Endothelial cell of umbilical vein (primary cell): ENCODE data around the gene RAPGEF4. TPM values are rescaled to one million over a fixed set of nuclear protein-coding genes. Genes with fewer than 3 reads are reported as not detected.

Experiments
- BruUV-seq: library from RNA; stranded (reverse); fragments of 400-500 nt; replicated peaks from 2 replicates; lab custom pipeline; 2021; lab: Mats Ljungman, UMichigan
- CTCF ChIA-PET: fragments of 300-600, 350-600 bp; sonication (Branson Sonifier 250); formaldehyde crosslinking; loops from one replicate; lab custom pipeline; 2021; ENCODE audit warnings: antibody characterized with exemption, inconsistent platforms; lab: Charles Lee
- POLR2A ChIA-PET: fragments of 300-600, 350-600 bp; sonication (Branson Sonifier 250); formaldehyde crosslinking; loops from one replicate; lab custom pipeline; 2021; ENCODE audit warnings: antibody characterized with exemption, inconsistent platforms; lab: Charles Lee
- DNase-seq: peaks from one replicate; pipeline ENCODE4 v3.0.0-alpha.2; 2011; ENCODE audit warnings: low read depth, low spot score
- FAIRE-seq: peaks from 2 replicates; lab custom pipeline; 2011; peaks lifted over from hg19 to GRCh38; lab: Jason Lieb, UNC
- H2AFZ ChIP-seq: 2 replicates; pipeline ENCODE4 v1.6.0; 2012; ENCODE audit warnings: low read depth, low read length, control low read depth, inconsistent platforms
- H3K27ac ChIP-seq: 2 replicates; pipeline ENCODE4 v1.5.1; 2011; ENCODE audit warnings: low read depth, mild to moderate bottlenecking, control low read depth, low read length, moderate library complexity; ENCODE audit not compliant: insufficient read depth
- H3K27me3 ChIP-seq, 2 experiments: 2 replicates each; pipeline versions ENCODE4 v1.6.0 to v1.6.1; 2011; ENCODE audit warnings: low read length in 2 of 2, mixed read lengths in 1 of 2; ENCODE audit not compliant: control insufficient read depth in 2 of 2, insufficient read depth in 2 of 2
- H3K36me3 ChIP-seq, 2 experiments: 2 replicates in 1 of 2; 3 replicates in 1 of 2; pipeline ENCODE4 v1.5.1; 2011; ENCODE audit warnings: low read length in 2 of 2, mild to moderate bottlenecking in 1 of 2, moderate library complexity in 1 of 2; ENCODE audit not compliant: control insufficient read depth in 2 of 2, insufficient read depth in 2 of 2; ENCODE audit errors: extremely low read depth in 1 of 2
- H3K4me1 ChIP-seq: 3 replicates; pipeline ENCODE4 v1.5.1; 2011; ENCODE audit warnings: mild to moderate bottlenecking, low read length; ENCODE audit not compliant: control insufficient read depth, insufficient read depth; ENCODE audit errors: extremely low read depth
- H3K4me2 ChIP-seq: 2 replicates; pipeline ENCODE4 v1.6.1; 2011; ENCODE audit warnings: low read length, control low read depth, mixed read lengths; ENCODE audit not compliant: insufficient read depth
- H3K4me3 ChIP-seq, 3 experiments: fragments of 200-600 bp in 1 of 3; sonication (generic), shearing (Covaris generic) in 1 of 3; replicated peaks in 1 of 3; 2 replicates each; pipeline ENCODE4 v1.5.1; 2011 to 2016; ENCODE audit warnings: control low read depth in 3 of 3, low read length in 3 of 3, mild to moderate bottlenecking in 2 of 3, inconsistent platforms in 1 of 3, low read depth in 1 of 3, moderate library complexity in 1 of 3; ENCODE audit not compliant: insufficient read depth in 1 of 3
- H3K79me2 ChIP-seq: 2 replicates; pipeline ENCODE4 v1.6.0; 2012; ENCODE audit warnings: low read length, inconsistent platforms; ENCODE audit not compliant: control insufficient read depth, insufficient read depth
- H3K9ac ChIP-seq: replicated peaks from 2 replicates; pipeline ENCODE3; 2011; ENCODE audit warnings: low read length, control low read depth; ENCODE audit not compliant: insufficient read depth; ENCODE audit errors: extremely low read depth
- H3K9me1 ChIP-seq: replicated peaks from 3 replicates; pipeline ENCODE4 v1.6.0; 2011; ENCODE audit warnings: mild to moderate bottlenecking, low read length; ENCODE audit not compliant: control insufficient read depth, insufficient read depth; ENCODE audit errors: extremely low read depth
- H3K9me3 ChIP-seq: replicated peaks from 2 replicates; pipeline ENCODE4 v1.5.1; 2012; ENCODE audit warnings: low read length, inconsistent platforms; ENCODE audit not compliant: control insufficient read depth, insufficient read depth
- H4K20me1 ChIP-seq: replicated peaks from 2 replicates; pipeline ENCODE3; 2011; ENCODE audit warnings: mild to moderate bottlenecking, low read length; ENCODE audit not compliant: control insufficient read depth, insufficient read depth; ENCODE audit errors: extremely low read depth
- EZH2 ChIP-seq: IDR thresholded peaks from 2 replicates; pipeline ENCODE4 v1.6.1; 2012; ENCODE audit warnings: borderline replicate concordance, low read depth, mild to moderate bottlenecking, moderate library complexity, low read length, inconsistent platforms; ENCODE audit not compliant: severe bottlenecking
- FOS ChIP-seq: IDR thresholded peaks from 2 replicates; pipeline ENCODE4 v1.6.1; 2011; ENCODE audit warnings: mild to moderate bottlenecking, low read length, moderate library complexity, borderline replicate concordance; ENCODE audit not compliant: insufficient read depth
- GATA2 ChIP-seq: IDR thresholded peaks from 2 replicates; pipeline ENCODE4 v1.7.0; 2011; ENCODE audit warnings: low read depth, mild to moderate bottlenecking, moderate library complexity, mixed read lengths, low read length; ENCODE audit not compliant: insufficient read length, insufficient read depth
- JUN ChIP-seq: IDR thresholded peaks from 2 replicates; pipeline ENCODE4 v1.6.1; 2011; ENCODE audit warnings: borderline replicate concordance, low read depth; ENCODE audit not compliant: insufficient read length, insufficient read depth
- MAX ChIP-seq: IDR thresholded peaks from 2 replicates; pipeline ENCODE4 v1.6.1; 2011; ENCODE audit not compliant: insufficient read depth, insufficient read length
- MYC ChIP-seq: IDR thresholded peaks from one replicate; pipeline ENCODE4 v1.6.1; 2011; ENCODE audit warnings: mild to moderate bottlenecking, low read depth, low read length
- POLR2A ChIP-seq: IDR thresholded peaks from 2 replicates; pipeline ENCODE4 v1.6.1; 2012; ENCODE audit warnings: low read depth, mild to moderate bottlenecking, control low read depth, low read length
- POLR2AphosphoS5 ChIP-seq: IDR thresholded peaks from 2 replicates; pipeline ENCODE4 v1.6.1; 2012; ENCODE audit warnings: low read depth, mild to moderate bottlenecking, control low read depth, low read length, moderate library complexity; ENCODE audit not compliant: insufficient read depth
- dilution Hi-C: fragments of 300-500 bp; cut with MboI; formaldehyde crosslinking; loops from one replicate; pipeline ENCODE4 v1.15.0; 2019; ENCODE audit warnings: low sequenced_read_pairs; ENCODE audit not compliant: extremely low pct_ligation_motif_present
- intact Hi-C: fragments of 100-400 bp; cut with micrococcal nuclease; formaldehyde crosslinking; loops from one replicate; pipeline ENCODE4 v1.10.0; 2022
- polyA plus RNA-seq, 4 experiments: library from polyadenylated mRNA; depleted of rRNA in 3 of 4; stranded (reverse) in 3 of 4; unstranded in 1 of 4; fragments of >200 nt; gene quantifications; 2 replicates each; pipeline versions ENCODE4 v1.2.1 to v1.2.3, GENCODE V29; 2011 to 2012; ENCODE audit warnings: missing spikeins in 1 of 4
- total RNA-seq: library from RNA; stranded (reverse); gene quantifications from 2 replicates; pipeline ENCODE4 v1.2.3, GENCODE V29; 2021
- TF ChIP-seq, protein P1 (sequence below), 2 donors: IDR thresholded peaks; 1 replicate in 1 of 2; 2 replicates in 1 of 2; pipeline ENCODE4 v1.5.1; 2011; ENCODE audit warnings: low read length in 2 of 2, mild to moderate bottlenecking in 2 of 2, moderate library complexity in 2 of 2, control low read depth in 1 of 2, inconsistent platforms in 1 of 2, low read depth in 1 of 2; ENCODE audit not compliant: insufficient read depth in 1 of 2; ENCODE audit errors: extremely low read depth in 1 of 2

Gene RAPGEF4
- total and polyA plus RNA-seq, 2 donors (not counting 3 experiments of a cell fraction or from before 2014, with no cell fraction given), result 7.2 to 9.2 TPM

DNA sequence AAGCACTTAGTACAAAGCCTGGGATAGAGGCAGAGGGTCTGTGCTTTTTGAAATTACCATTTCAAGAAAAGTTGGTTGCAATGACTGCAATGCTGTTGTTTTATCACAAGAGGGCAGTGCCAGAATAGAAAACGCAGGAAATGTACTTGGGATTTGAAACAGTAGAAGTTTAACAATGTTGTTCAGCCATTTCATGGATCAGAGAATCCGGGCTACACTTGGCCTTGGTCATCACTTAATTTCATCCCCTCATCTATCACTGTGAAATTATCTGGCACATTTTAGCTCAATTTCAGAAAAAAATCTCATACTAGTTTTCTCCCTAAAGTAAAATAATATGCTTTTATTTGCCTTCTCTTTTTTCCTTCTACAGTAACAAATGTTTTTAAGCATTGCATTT lies 70.8 kb downstream of the RAPGEF4 start:
- no peak for TF ChIP-seq GATA2
- TF ChIP-seq MYC, result no peak
- no peak for TF ChIP-seq FOS
- TF ChIP-seq, protein P1, sequence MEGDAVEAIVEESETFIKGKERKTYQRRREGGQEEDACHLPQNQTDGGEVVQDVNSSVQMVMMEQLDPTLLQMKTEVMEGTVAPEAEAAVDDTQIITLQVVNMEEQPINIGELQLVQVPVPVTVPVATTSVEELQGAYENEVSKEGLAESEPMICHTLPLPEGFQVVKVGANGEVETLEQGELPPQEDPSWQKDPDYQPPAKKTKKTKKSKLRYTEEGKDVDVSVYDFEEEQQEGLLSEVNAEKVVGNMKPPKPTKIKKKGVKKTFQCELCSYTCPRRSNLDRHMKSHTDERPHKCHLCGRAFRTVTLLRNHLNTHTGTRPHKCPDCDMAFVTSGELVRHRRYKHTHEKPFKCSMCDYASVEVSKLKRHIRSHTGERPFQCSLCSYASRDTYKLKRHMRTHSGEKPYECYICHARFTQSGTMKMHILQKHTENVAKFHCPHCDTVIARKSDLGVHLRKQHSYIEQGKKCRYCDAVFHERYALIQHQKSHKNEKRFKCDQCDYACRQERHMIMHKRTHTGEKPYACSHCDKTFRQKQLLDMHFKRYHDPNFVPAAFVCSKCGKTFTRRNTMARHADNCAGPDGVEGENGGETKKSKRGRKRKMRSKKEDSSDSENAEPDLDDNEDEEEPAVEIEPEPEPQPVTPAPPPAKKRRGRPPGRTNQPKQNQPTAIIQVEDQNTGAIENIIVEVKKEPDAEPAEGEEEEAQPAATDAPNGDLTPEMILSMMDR (IDR thresholded peaks at IDR 0.05; ENCODE audit: extremely low read depth in 1 of 2, insufficient read depth in 1 of 2, low read depth in 1 of 2, low read length in 2 of 2), result peak; percentile 65 to 79
- TF ChIP-seq EZH2, result no peak
- Histone ChIP-seq H3K9me1 (no peaks in the 10 kb centered on the region), H3K4me1 (no peaks in the 10 kb centered on the region), H4K20me1 (no peaks in the 10 kb centered on the region), H3K9me3 (no peaks in the 10 kb centered on the region), H2AFZ (peak overlapping the region; percentile 74), H3K9ac (no peak overlapping the region), H3K27me3 (no peaks in the 10 kb centered on the region), H3K79me2 (no peaks in the 10 kb centered on the region), H3K4me3 (no peak overlapping the region), H3K4me2 (no peak overlapping the region), H3K27ac (no peak overlapping the region), H3K36me3 (no peaks in the 10 kb centered on the region)
- CTCF ChIA-PET, result interaction anchor here (0.6 to 7.5 kb wide), 14 partner anchors 14 to 404 kb away, joined by 3 to 108 read pairs (median 6); no protein-coding TSS in a partner anchor
- intact Hi-C loops, result loop anchor here (1.0 kb wide), 8 partner anchors 54 to 643 kb away; no protein-coding TSS in a partner anchor
- FAIRE-seq, result peak; percentile 88
- dilution Hi-C loops, result no loop called here
- POLR2A ChIA-PET, result no interaction called here
- BruUV-seq, result no TSS peak
- DNase-seq, result peak; percentile 54

DNA sequence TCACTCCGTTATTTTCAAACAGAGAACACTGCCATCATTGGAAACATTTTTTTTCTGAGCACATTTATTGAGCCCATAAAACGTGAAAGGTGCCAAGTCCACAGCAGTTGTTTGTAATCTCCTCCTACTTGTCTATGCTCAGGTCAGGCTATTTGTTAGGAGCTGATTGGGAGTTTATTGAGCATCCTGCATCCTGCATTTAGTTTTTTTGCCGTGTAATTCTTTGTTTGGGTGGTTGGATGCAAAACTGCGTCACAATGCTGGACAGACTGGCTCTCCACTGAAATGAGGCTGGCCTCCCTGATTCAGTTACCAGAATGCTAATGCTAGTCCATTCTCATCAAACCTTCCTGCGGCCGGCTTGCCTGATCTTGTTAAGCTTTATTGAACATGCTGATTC lies 71.4 kb downstream of the RAPGEF4 start:
- FAIRE-seq (no peak), DNase-seq (no peak)
- POLR2A ChIA-PET, result no interaction called here

More for the DNA sequence above, 71.4 kb downstream of the RAPGEF4 start:
- Histone ChIP-seq H3K9me3 (no peaks in the 10 kb centered on the region), H3K27me3 (no peaks in the 10 kb centered on the region), H3K4me1 (no peaks in the 10 kb centered on the region), H3K9me1 (no peaks in the 10 kb centered on the region), H2AFZ (peak overlapping the region; percentile 74), H3K79me2 (no peaks in the 10 kb centered on the region), H4K20me1 (no peaks in the 10 kb centered on the region), H3K9ac (no peak overlapping the region), H3K4me2 (no peak overlapping the region), H3K4me3 (no peak overlapping the region), H3K36me3 (no peaks in the 10 kb centered on the region), H3K27ac (no peak overlapping the region)
- BruUV-seq, result no TSS peak
- CTCF ChIA-PET, result interaction anchor here (1.4 to 7.5 kb wide), 7 partner anchors 121 to 403 kb away, joined by 4 to 108 read pairs (median 13); no protein-coding TSS in a partner anchor
- dilution Hi-C loops (no loop called here), intact Hi-C loops (loop anchor here (1.0 kb wide), 8 partner anchors 53 to 642 kb away; no protein-coding TSS in a partner anchor)
- TF ChIP-seq, protein P1 (IDR thresholded peaks at IDR 0.05; ENCODE audit: extremely low read depth in 1 of 2, insufficient read depth in 1 of 2, low read depth in 1 of 2, low read length in 2 of 2), result no peak
- no peak for TF ChIP-seq POLR2AphosphoS5
- no peak for TF ChIP-seq JUN
- TF ChIP-seq POLR2A, result no peak
- no peak for TF ChIP-seq EZH2
- TF ChIP-seq MAX, result no peak
- TF ChIP-seq MYC, result no peak
- no peak for TF ChIP-seq FOS
- TF ChIP-seq GATA2, result no peak
